Sigmoid colon (tissue), 4 donors: ENCODE data around the gene ZNF646.

Experiments
- EP300 ChIP-seq, 4 donors: sonication (generic); formaldehyde crosslinking; IDR thresholded peaks; one replicate each; pipeline ENCODE4 v1.6.1; 2017; ENCODE audit warnings: antibody characterized with exemption in 4 of 4
- POLR2A ChIP-seq, 2 donors: fragments of 450-650 bp; IDR thresholded peaks; one replicate each; pipeline ENCODE4 v1.6.1; 2016; ENCODE audit warnings: antibody characterized with exemption in 2 of 2, mild to moderate bottlenecking in 2 of 2, moderate library complexity in 2 of 2
- POLR2AphosphoS5 ChIP-seq, 4 donors: sonication (generic); formaldehyde crosslinking; IDR thresholded peaks; one replicate each; pipeline ENCODE4 v1.6.1; 2017; ENCODE audit warnings: antibody characterized with exemption in 4 of 4
- TF ChIP-seq, protein P1 (sequence below), 4 experiments: fragments of 450-650 bp in 3 of 4; fragments of 200-600 bp in 1 of 4; IDR thresholded peaks; one replicate each; pipeline ENCODE4 v1.5.1; 2016 to 2019; ENCODE audit warnings: antibody characterized with exemption in 4 of 4, mild to moderate bottlenecking in 3 of 4, moderate library complexity in 2 of 4

DNA sequence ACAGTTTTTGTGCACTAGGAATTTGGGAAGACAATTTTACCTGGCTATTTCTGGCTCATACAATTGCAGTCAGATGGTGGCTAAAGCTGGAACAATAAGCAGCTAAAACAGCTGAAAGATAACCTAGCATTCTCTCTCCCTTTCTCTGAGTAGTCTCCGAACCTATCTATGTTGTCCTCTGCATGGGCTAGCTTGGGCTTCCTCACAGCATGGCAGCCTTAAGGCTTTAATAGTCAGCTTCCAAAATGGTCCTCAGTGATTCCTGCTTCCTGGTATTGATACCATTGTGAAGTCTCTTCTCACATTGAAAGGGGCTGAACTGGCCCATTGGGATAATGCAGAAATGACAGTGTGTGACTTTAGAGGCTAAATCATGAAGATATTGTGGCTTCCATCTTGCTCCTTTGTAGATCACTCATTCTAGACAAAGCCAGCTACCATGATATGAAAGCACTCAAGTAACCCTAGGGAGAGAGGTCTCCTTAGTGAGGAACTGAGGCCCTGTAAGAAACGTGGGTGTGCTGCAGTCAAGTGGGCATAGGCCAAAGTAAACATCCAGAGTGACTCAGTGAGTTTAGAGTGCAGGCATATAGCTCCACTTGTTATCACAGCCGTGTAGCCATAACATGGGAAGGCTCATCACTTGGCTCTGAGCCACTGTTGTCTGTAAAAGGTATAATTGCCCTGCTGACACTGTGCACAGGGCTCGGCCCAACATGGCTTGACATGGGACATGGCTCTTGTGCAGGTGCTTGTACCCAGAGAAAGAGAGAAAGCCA lies 25.8 kb downstream of the ZNF646 start:
- TF ChIP-seq EP300 (IDR thresholded peaks at IDR 0.05): no peak
- TF ChIP-seq, protein P1, sequence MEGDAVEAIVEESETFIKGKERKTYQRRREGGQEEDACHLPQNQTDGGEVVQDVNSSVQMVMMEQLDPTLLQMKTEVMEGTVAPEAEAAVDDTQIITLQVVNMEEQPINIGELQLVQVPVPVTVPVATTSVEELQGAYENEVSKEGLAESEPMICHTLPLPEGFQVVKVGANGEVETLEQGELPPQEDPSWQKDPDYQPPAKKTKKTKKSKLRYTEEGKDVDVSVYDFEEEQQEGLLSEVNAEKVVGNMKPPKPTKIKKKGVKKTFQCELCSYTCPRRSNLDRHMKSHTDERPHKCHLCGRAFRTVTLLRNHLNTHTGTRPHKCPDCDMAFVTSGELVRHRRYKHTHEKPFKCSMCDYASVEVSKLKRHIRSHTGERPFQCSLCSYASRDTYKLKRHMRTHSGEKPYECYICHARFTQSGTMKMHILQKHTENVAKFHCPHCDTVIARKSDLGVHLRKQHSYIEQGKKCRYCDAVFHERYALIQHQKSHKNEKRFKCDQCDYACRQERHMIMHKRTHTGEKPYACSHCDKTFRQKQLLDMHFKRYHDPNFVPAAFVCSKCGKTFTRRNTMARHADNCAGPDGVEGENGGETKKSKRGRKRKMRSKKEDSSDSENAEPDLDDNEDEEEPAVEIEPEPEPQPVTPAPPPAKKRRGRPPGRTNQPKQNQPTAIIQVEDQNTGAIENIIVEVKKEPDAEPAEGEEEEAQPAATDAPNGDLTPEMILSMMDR (IDR thresholded peaks at IDR 0.05): no peak
- TF ChIP-seq POLR2AphosphoS5 (IDR thresholded peaks at IDR 0.05): no peak
- TF ChIP-seq POLR2A (IDR thresholded peaks at IDR 0.05): no peak
